OCI-LY3 (cell line): ENCODE data around the gene ZNF74.

Source experiments
- CTCF ChIP-seq: fragments of 200-600, 300-600 bp; sonication (generic); IDR thresholded peaks from 2 replicates; pipeline ENCODE4 v1.5.1; 2014; ENCODE audit warnings: antibody characterized with exemption, low read length, low read depth
- EZH2phosphoT487 ChIP-seq: fragments of 200-600 bp; shearing (Covaris generic); IDR thresholded peaks from 2 replicates; pipeline ENCODE4 v1.6.1; 2018; ENCODE audit warnings: antibody characterized with exemption, mixed run types, low read depth

- TF ChIP-seq CTCF (no peak), EZH2phosphoT487 (no peak)
Observed at GRCh38 chr22:20395907-20396287, 1.9 kb downstream of the ZNF74 start.
